NCI-H345 treated with DMSO at 0.1 percent for 48 hours (cell line): ENCODE measurements around the gene COL6A3.
"Not testable (repeated sequence)": the region's sequence is repeated elsewhere in the genome, so short reads cannot be mapped to it uniquely, and the experiment has no call there.

Experiments
- DNase-seq: peaks from one replicate; lab custom pipeline; 2025; ENCODE audit not compliant: unreplicated experiment; lab: John Stamatoyannopoulos, UW

Gene COL6A3

DNA sequence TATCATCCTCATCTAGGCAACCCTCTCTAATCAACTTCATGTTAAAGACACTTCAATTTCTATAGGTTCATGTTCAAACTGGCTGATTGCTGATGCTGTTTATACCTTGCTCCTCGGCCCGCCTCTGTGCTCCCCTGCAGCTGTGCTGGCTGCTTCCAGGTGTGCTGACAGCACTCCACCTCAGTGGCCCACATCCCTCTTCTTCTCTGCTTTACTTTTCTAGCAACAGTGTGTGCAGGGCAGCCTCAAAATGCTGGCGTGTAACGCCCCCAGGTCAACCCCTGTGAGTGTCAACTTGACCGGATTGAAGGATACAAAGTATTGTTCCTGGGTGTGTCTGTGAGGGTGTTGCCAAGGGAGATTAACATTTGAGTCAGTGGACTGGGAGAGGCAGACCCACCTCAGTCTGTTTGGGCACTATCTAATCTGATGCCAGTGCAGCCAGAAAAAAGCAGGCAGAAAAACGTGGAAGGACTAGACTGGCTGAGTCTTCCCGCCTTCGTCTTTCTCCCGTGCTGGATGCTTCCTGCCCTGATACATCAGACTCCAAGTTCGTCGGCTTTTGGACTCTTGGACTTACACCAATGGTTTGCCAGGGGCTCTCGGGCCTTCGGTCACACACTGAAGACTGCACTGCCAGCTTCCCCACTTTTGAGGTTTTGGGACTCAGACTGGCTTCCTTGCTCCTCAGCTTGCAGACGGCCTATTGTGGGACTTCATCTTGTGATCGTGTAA lies 94.7 kb downstream of the COL6A3 start:
- DNase-seq: no peak

DNA sequence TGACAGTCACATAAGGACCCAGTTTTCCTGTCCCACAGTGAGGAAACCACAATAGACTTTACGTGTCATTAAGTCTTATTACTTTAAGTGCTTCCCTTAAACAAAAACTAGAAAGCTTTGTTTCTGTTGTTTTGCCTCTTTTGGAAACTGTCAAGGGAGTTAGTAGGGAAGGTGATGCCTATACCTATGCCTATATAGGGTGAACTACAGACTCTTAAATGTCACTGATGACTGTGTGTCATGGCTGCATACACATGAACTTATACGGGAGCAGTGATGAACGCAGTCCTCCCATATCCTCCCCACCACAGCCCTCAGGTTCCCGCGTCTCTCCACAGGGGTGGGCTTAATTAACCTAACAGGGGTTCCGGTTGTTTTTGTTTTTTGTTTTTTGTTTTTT lies 97.6 kb downstream of the COL6A3 start:
- DNase-seq: no peak

DNA sequence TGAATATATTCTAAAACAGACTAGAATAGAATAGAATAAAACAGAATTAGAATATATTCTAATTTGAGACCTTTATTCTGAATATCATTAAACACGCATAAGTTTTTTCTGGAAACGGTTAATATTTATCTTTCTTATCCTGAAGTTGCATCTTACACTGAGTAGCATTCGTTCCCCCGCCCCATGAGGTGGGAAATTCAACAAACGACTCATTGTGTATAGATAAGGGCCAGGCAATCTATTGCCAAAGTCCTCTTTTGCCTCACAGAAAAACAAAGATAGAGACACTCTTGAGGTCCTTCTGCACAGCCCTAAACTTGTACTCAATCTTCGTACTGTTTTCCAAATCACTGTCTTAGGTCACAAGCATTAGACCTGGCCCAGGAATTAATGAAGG lies 98.1 kb downstream of the COL6A3 start:
- DNase-seq: no peak

DNA sequence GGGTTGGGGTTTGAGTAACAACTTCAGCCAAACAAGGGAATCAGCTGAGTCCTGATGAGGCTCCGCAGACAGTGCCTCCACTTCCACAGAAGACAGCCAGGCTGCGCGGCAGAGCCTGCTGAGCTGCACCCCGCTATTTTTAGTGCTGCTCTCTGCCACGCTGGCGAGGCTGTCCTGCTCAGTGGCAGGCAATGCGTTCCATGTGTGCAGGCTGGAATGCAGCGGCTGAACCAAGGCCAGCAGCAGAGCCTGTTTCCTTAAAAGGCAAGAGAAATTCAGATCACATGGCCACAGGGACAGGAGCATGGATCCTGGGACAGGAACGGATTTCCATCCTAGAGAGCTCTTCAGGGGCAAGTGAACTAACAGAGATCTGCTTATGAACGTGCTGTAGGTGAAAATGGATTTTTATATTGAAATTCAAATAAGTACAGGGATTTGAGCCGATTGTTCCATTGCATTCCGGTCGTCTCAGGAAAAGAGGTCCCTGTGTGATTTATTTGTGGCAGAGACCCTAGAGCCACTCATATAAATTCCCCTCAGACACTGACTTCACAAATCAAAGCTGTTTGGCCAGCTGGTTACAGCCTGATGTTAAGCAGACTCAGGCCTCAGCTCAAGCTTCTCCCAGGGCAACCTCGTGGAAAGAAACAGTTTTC lies 98.7 kb downstream of the COL6A3 start:
- DNase-seq: no peak

DNA sequence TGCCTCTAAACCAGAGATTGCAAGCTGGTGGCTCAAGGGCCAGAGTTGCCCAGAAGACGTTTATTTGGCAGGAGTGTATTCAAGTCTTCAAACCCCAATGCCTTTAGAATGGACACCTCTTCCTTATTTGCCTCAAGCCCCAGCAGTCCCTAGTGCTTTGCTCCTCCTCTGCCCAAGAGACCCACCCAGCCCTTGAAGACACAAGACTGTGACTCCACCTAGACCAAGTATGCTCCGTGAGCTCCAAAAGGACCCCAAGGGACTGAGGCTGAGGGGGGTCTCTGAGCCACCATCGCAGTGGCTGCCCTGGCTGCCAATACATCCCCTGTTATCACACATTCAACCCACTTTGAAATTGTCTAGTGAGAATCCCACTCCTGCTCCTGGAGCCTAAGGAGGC lies 99.3 kb downstream of the COL6A3 start:
- no peak for DNase-seq

DNA sequence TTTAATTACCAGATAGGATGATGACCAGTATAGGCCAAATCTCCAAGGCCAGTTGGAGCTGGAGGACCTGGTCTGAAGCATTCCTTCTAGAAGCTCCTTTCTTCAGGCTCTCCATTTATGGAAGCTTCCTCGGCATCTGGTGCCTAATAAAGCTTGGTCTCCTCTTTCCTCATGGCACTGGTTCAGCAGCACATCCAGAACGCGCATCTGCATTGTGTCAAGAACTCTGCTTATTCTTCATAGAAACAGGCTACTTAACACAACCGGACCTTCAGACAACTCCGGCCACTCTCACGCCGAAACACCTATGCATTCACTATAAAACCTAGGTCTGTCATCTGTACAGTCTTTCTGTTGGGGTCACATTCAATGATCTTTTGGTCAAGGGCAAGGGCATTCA lies 99.8 kb downstream of the COL6A3 start:
- no peak for DNase-seq

DNA sequence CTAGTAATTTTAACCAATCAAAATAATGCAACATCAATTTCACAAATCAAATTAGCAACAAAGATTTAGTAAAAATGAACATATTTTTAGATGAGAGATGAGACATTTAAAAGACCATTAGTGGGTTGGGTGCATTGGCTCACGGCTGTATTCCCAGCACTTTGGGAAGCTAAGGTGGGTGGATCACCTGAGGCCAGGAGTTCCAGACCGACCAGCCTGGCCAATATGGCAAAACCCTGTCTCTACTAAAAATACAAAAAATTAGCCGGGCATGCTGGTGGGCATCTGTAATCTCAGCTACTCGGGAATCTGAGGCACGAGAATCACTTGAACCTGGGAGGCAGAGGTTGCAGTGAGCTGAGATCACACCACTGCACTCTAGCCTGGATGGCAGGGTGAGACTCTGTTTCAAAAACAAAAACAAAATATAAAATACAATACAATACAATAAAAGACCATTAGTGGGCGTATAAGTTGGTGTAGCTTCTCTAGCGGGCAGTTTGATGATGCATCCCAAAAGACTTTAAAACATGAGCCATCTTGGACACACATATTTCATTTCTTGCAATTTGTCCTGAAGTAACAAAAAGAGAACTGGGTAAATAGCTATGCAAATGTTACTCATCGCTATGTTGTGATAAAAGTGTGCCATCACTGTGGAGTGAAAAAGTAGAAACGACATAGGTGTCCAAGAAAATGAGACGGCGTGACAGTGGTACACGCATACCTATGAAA lies 101.8 kb downstream of the COL6A3 start:
- no peak for DNase-seq

DNA sequence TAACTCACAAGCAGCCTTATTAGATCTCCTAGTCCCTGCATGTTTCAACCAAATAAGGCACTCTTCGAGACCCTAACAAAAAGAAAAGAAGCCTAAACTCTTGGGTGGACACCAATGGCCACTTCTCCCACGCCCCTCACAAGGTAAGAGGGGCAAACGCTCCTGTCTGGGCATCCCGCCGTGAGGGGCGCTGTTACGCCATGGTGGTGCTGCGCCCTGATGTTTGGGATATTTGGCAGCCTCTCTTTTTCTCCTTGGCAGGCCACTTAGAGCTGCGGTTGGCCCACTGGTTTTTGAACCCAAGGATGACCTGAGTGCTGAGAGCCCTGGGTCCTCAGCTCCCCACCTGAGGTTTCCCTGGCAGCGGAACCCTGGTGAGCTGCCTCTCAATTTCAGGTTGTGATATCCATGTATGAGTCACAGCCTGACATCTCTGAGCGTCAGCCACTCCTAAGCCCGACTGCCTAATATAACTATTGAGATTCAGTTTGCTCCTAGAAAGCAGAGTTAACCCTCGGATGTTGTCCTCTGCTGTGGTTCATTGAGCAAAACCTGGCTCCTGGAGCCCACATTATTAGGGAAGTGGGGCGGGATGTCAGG lies 103.3 kb downstream of the COL6A3 start:
- DNase-seq: no peak

DNA sequence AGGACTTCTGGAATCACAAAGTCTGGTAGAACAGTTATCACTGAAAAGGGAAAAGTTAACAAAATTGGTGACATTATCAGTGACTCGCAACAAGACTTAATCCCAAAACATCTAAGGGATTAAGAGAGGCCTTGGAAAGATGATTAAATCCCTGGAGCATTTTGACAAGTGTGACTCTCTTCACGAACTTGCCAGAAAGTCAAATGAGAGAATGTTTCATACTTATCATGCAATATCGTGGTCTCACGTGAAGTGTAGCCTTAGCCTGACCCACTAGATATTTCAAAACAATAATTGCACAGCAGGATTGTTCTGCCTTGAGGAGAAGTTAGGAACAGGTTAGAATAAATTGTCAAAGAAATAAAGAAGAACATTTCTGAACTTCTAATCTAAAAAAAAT lies 104.5 kb downstream of the COL6A3 start:
- DNase-seq: no peak

DNA sequence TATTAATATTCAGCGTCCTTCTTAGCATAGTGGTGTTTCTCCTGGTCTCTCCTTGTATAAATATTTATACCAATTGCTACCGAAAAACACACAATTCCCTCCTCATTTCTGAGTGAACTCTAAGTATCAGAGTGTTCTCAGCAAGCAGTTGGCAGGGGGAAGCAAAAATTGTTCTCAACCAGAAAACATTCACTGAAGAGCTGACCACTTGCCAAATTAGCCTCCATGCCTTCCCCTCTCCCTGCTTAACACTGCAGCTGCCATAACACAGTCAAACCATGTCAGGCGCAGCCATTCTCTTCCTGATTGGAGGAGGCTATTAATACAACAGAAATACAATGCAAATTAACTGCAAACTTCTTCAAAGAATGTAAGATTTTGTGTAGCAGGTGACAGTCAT lies 105.0 kb downstream of the COL6A3 start:
- DNase-seq: no peak

DNA sequence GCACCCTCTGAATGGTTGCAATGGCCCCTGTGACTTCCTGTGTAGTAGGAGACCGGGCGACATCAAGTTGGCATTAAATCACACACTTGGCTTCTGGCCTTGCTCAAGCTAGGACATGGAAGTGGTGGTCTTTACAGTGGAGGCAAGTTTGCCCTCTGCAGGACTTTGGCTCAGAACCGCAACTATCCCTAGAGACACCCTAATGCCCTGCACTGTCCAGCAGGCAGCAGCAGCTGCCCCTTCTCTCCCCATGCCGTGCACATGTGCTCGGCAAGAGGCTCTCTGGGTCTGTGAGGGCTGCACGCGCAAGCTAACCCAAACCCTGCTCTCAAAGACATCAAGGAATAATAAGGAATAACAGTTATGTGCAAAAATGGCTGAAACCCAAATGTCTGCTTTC lies 106.5 kb downstream of the COL6A3 start:
- no peak for DNase-seq

DNA sequence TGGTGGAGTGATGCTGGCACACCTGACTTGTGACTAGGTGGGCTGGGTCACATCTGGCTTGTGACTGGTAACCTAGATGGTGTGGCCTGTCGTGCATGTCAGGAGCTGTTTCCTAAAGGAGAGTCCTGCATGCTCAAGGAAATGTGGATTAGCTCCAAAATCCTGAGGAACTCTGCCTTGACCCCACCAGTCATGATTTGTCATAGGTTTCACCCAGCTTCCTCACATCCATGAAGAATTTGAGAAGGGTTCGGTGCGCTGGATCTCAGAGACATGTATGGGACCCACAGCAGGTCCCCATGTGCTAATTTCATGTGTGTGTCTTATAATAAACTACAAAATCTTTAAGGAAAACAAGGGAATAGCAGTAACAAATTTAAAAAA lies 107.2 kb downstream of the COL6A3 start:
- no peak for DNase-seq

DNA sequence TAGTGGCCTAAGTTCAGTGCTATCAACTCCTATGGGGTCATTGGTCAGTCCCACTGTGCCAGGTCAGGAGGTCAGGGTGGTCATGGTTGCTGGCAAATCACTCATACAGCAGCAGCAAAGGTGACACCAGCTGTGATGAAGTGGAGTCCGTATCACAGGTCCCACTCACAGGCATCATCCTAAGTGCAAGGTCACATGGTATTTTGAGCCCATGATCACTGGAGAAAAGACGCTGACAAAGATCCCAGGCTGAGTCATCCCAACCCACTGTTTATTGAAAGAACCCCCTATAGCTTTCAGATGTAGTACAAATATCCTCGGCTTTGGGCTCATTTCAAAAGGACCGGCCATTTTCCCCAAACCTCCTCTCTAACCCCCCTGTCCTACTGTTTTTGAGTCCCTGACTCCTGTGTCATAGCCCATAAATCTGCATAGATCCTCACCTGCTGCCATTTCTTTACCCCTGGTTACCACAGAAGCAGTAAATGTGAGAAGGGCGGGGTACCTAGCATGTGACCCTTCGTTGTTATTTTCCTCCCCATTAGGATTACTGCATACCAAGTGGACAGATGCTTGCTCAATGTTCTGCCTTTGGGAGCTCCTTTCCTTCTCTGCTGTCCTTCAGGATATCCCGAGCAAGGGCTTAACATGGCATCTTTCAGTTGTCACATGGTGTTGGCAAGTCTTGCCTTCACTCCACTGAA lies 107.7 kb downstream of the COL6A3 start:
- DNase-seq: no peak

DNA sequence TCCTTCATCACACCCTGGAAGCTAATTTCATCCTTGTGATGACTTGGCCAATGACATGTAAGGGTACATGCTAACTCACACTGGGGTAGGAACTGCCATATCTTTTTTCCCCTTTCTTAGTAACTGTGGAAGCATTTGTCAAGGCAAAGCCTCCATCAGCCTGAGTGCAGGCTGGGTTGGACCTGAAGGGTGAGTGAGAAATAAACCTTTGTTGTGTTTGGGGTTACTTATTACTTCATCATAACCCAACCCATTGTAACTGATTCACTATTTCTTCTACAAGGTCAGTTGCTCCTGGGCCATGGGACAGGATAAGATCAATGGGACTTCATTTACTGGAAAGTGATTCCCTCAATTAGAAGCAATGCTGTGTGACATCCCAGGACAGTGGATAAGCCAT lies 108.4 kb downstream of the COL6A3 start:
- DNase-seq: no peak

DNA sequence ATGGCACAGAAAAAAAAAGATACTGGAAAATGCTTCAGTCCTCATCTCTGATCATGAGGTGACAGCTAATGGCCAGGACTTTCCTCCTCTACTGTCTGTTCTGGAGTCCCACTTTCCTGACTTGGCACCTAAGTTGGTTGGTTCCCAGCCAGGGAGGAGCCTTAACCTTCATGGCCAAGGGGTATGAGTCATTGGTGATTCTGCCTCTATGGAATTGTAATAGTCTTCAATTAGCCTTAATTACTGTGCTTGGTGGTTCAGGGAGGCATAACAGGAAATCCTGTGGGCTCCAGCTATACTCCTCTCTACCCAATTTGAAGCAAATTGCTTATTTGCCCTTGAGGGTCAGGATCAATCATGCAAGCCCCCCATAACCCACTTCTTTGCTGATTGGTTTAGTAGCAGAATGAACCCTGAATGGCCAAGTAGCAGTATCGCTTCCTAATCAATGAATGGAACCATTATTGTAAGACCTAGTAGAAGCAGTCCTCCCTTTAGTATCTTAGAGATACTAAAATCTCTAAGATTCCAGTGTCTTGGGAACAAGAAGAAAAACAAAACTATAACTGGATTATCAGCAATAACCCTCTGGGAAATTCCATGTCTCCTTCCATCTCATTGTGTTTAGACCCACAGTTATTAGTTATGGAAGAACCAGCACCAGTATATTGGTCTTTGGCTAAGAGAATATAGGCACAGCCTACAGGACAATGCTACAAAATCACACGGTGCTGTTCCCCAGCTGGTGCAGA lies 109.0 kb downstream of the COL6A3 start:
- DNase-seq: no peak

DNA sequence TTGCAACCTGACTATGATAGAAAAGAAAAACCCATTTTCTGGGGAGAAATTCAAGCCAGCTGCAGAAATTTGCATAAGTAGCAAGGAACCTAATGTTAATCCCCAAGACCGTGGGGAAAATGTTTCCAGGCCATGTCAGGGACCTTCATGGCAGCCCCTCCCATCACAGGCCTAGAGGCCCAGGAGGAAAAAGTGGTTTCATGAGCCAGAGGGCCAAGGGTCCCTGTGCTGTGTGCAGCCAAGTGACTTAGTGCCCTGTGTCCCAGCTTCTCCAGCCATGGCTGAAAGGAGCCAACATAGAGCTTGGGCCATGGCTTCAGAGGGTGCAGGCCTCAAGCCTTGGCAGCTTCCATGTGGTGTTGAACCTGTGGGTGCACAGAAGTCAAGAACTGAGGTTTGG lies 110.7 kb downstream of the COL6A3 start:
- not testable (repeated sequence) for DNase-seq

DNA sequence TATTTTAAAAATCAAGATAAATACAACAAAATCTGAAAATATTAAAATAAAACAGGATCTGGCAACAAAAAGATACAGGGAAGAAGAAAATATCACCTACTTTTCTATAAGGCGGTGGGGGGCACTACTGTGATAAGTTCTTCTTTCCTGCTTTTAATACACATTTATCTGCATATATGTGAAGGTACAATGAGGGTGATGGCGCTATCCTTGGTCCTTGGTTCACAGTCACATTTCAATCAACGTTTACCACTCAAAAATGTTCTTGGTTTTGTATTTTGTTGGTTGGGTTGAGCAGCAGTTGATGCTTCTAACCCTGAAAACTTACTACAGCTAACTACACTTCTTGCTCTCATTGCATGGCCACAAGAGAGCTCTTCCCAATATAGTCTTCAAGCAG lies 112.4 kb downstream of the COL6A3 start:
- no peak for DNase-seq

DNA sequence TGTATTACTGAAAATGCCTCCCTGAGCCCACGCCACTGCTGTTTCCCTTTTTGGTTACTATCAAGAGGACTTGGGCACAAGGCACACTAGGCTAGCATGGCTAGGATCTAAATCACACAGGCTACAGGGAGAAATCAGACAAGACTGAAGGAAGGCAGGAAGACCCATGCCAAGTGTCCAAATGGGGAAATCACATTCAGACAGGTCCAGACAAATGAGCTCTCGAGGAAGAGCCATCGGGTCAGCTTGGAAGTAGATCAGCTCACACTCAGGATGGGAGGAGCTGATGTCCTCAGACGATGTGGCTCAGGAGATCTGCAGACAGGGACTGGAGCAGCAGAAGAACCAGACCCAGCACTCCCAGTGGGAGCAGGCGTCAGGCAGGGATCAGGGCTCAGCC lies 113.2 kb downstream of the COL6A3 start:
- DNase-seq: no peak

DNA sequence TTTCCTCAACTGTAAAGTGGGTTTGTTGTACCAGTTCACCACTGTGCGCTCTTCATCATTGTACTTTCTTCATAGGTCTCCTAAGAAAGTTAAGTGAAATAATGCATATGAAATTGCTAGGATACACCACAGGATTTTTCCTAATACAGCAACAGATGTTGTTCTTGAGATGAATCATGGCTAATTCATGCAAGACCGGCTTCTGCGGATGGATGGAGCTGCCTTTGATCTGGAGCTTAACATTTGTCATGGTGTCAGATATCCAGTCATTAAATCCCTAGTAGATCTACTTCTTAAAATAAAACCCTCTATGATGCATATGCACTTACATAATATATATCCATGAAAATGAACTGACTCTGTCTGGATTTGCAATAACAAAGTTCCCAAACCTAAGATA lies 114.1 kb downstream of the COL6A3 start:
- no peak for DNase-seq
